ENCODE results near the gene BAZ1B. TPM values are rescaled to one million over a fixed set of nuclear protein-coding genes. Genes with fewer than 3 reads are reported as not detected.
"Not testable (repeated sequence)": the region's sequence is repeated elsewhere in the genome, so short reads cannot be mapped to it uniquely, and the experiment has no call there.

BAZ1B gene
- polyA plus RNA-seq, 2 donors: 10.9 to 11.8 TPM

DNA sequence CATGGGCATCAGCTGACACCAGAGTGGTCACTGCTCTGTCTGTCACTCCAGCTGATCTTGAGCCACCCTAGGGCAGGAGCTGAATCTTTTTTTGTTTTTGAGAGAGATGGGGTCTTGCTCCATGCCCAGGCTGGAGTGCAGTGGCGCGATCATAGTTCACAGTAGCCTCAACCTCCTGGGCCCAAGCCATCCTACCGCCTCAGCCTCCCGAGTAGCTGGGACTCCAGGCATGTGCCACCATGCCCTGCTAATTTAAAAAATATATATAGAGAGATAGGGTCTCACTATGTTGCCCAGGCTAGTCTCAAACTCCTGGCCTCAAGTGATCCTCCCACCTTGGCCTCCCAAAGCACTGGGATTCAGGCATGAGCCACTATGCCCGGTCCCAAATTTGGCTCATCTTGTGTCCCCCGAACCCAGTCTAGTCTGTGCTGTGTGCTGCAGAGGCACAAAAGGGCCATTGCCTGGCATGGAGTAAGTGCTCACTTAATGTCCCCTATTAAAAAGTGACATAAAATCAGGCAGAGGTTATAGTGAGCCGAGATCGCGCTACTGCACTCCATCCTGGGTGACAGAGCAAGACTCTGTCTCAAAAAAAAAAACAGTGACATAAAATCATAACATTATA, 96.6 kb downstream of the BAZ1B start:
- Histone ChIP-seq H3K36me3 (ENCODE audit: control insufficient read depth in 2 of 2, insufficient read depth in 2 of 2, low read length in 1 of 2) (no peaks in the 10 kb centered on the region), H3K27ac (ENCODE audit: low read depth in 2 of 2, low read length in 1 of 2) (no peak overlapping the region), H3K4me1 (ENCODE audit: control insufficient read depth in 2 of 2, insufficient read depth in 2 of 2, low read length in 1 of 2) (no peaks in the 10 kb centered on the region), H3K4me3 (ENCODE audit: low read depth in 1 of 2, low read length in 2 of 2) (no peak overlapping the region), H3K27me3 (ENCODE audit: control insufficient read depth in 1 of 2, insufficient read depth in 2 of 2, low read length in 2 of 2) (no peaks in the 10 kb centered on the region), H3K9me3 (ENCODE audit: control insufficient read depth in 2 of 2, insufficient read depth in 1 of 2, low read depth in 1 of 2, low read length in 1 of 2) (no peaks in the 10 kb centered on the region)
- 93 to 94% methylated on average over 9 of the region's 9 CpGs for WGBS, 2 donors

DNA sequence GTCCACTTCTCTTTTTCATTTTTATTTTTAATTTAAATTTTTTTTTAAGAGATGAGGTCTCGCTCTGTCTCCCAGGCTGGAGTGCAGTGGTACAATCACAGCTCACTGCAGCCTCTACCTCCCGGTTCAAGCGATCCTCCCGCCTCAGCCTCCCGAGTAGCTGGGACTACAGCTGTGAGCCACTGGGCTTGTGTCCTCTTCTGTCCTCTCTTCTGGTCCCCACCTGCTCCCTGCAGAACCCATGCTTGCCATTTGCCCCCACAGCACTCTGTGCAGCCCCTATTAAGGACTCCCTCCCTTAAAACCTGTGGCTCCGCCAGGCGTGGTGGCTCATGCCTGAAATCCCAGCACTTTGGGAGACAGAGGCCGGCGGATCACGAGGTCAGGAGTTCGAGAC, 97.6 kb downstream of the BAZ1B start:
- H3K9me3 ChIP-seq (ENCODE audit: control insufficient read depth in 2 of 2, insufficient read depth in 1 of 2, low read depth in 1 of 2, low read length in 1 of 2): no peaks in the 10 kb centered on the region
- no peaks in the 10 kb centered on the region for H3K27me3 ChIP-seq (ENCODE audit: control insufficient read depth in 1 of 2, insufficient read depth in 2 of 2, low read length in 2 of 2)
- H3K4me1 ChIP-seq (ENCODE audit: control insufficient read depth in 2 of 2, insufficient read depth in 2 of 2, low read length in 1 of 2): no peaks in the 10 kb centered on the region
- WGBS, 2 donors: 91 to 92% methylated on average over 11 of the region's 11 CpGs
- H3K27ac ChIP-seq (ENCODE audit: low read depth in 2 of 2, low read length in 1 of 2): no peak overlapping the region
- H3K4me3 ChIP-seq (ENCODE audit: low read depth in 1 of 2, low read length in 2 of 2): no peak overlapping the region
- no peaks in the 10 kb centered on the region for H3K36me3 ChIP-seq (ENCODE audit: control insufficient read depth in 2 of 2, insufficient read depth in 2 of 2, low read length in 1 of 2)

GRCh38 chr7:73423519-73424488, 98.3 kb downstream of the BAZ1B start:
- Histone ChIP-seq H3K27ac (ENCODE audit: low read depth in 2 of 2, low read length in 1 of 2) (no peak overlapping the region), H3K36me3 (ENCODE audit: control insufficient read depth in 2 of 2, insufficient read depth in 2 of 2, low read length in 1 of 2) (no peaks in the 10 kb centered on the region), H3K4me3 (ENCODE audit: low read depth in 1 of 2, low read length in 2 of 2) (no peak overlapping the region), H3K27me3 (ENCODE audit: control insufficient read depth in 1 of 2, insufficient read depth in 2 of 2, low read length in 2 of 2) (no peaks in the 10 kb centered on the region), H3K9me3 (ENCODE audit: control insufficient read depth in 2 of 2, insufficient read depth in 1 of 2, low read depth in 1 of 2, low read length in 1 of 2) (no peaks in the 10 kb centered on the region), H3K4me1 (ENCODE audit: control insufficient read depth in 2 of 2, insufficient read depth in 2 of 2, low read length in 1 of 2) (no peaks in the 10 kb centered on the region)
- WGBS, 2 donors: 27% methylated on average over 52 of the region's 52 CpGs

GRCh38 chr7:73420610-73421009, 101.5 kb downstream of the BAZ1B start:
- H3K4me1 ChIP-seq (ENCODE audit: control insufficient read depth in 2 of 2, insufficient read depth in 2 of 2, low read length in 1 of 2); H3K27me3 ChIP-seq (ENCODE audit: control insufficient read depth in 1 of 2, insufficient read depth in 2 of 2, low read length in 2 of 2); H3K4me3 ChIP-seq (ENCODE audit: low read depth in 1 of 2, low read length in 2 of 2); H3K36me3 ChIP-seq (ENCODE audit: control insufficient read depth in 2 of 2, insufficient read depth in 2 of 2, low read length in 1 of 2); H3K27ac ChIP-seq (ENCODE audit: low read depth in 2 of 2, low read length in 1 of 2); H3K9me3 ChIP-seq (ENCODE audit: control insufficient read depth in 2 of 2, insufficient read depth in 1 of 2, low read depth in 1 of 2, low read length in 1 of 2): not testable (repeated sequence)
- WGBS, 2 donors: 66 to 72% methylated on average over 8 of the region's 8 CpGs

GRCh38 chr7:73420016-73420415, 102.1 kb downstream of the BAZ1B start:
- not testable (repeated sequence) for H3K4me1 ChIP-seq (ENCODE audit: control insufficient read depth in 2 of 2, insufficient read depth in 2 of 2, low read length in 1 of 2); H3K27ac ChIP-seq (ENCODE audit: low read depth in 2 of 2, low read length in 1 of 2); H3K4me3 ChIP-seq (ENCODE audit: low read depth in 1 of 2, low read length in 2 of 2); H3K27me3 ChIP-seq (ENCODE audit: control insufficient read depth in 1 of 2, insufficient read depth in 2 of 2, low read length in 2 of 2); H3K36me3 ChIP-seq (ENCODE audit: control insufficient read depth in 2 of 2, insufficient read depth in 2 of 2, low read length in 1 of 2); H3K9me3 ChIP-seq (ENCODE audit: control insufficient read depth in 2 of 2, insufficient read depth in 1 of 2, low read depth in 1 of 2, low read length in 1 of 2)
- WGBS, 2 donors: 17 to 24% methylated on average over 8 of the region's 8 CpGs

DNA sequence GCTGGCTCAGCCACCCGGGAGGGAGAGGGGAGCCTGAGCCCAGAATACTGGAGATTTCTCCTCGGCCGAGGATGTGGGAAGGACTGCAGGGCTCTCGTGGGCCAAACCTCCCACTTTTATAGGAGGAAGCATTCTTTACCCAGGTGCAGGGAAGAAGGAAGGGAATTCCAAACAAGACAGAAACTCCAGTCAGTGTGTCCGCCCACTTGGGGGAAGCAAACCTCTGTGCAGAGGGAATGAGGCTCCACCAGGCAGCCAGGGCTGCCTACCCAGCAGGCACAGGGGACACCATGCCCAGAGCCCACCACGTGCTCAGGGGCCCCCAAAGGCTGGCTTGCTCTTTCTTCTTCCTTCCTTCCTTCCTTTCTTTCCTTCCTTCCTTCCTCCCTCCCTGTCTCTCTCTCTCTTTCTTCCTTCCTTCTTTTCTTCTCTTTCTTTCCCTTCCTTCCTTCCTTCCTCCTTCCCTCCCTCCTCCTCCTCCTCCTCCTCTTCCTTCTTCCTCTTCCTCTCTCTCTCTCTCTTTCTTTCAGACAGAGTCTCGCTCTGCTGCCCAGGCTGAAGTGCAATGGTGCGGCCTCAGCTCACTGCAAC, 103.9 kb downstream of the BAZ1B start:
- H3K27ac ChIP-seq (ENCODE audit: low read depth in 2 of 2, low read length in 1 of 2): no peak overlapping the region
- no peak overlapping the region for H3K4me3 ChIP-seq (ENCODE audit: low read depth in 1 of 2, low read length in 2 of 2)
- H3K9me3 ChIP-seq (ENCODE audit: control insufficient read depth in 2 of 2, insufficient read depth in 1 of 2, low read depth in 1 of 2, low read length in 1 of 2): no peaks in the 10 kb centered on the region
- no peaks in the 10 kb centered on the region for H3K36me3 ChIP-seq (ENCODE audit: control insufficient read depth in 2 of 2, insufficient read depth in 2 of 2, low read length in 1 of 2)
- 76 to 79% methylated on average over 8 of the region's 8 CpGs for WGBS, 2 donors
- no peaks in the 10 kb centered on the region for H3K27me3 ChIP-seq (ENCODE audit: control insufficient read depth in 1 of 2, insufficient read depth in 2 of 2, low read length in 2 of 2)
- no peaks in the 10 kb centered on the region for H3K4me1 ChIP-seq (ENCODE audit: control insufficient read depth in 2 of 2, insufficient read depth in 2 of 2, low read length in 1 of 2)

DNA sequence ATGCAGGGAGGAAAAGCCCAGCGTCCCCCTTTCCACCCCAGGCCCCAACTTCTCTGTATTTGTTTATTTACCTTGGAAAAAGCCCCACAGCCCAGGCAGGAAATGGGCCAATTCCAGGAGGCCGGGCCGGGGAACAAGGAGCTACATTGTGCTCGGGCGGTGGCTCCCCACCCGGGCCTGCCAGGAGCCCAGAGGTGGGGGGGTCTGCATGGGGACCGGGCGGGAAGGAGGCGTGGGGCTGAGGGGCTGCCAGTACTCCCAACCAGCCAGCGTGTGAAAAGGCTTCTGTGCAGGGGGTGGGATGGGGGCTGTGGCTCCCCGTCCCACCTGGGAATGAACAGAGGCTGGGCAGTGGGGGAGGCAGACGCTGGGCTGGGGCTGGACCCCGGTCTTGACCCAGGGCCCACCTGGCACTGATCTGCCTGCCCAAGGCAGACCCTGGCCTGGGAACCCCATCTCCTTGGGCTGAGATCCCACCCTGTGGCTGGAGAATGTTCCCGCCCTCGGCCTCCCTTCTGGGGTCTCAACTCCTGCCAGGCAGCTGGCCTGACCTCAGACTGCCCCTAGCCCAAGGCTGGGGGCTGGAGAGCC, 111.5 kb downstream of the BAZ1B start:
- 24 to 26% methylated on average over 12 to 15 of the region's 15 CpGs for WGBS, 2 donors
- H3K9me3 ChIP-seq (ENCODE audit: control insufficient read depth in 2 of 2, insufficient read depth in 1 of 2, low read depth in 1 of 2, low read length in 1 of 2); H3K27ac ChIP-seq (ENCODE audit: low read depth in 2 of 2, low read length in 1 of 2); H3K36me3 ChIP-seq (ENCODE audit: control insufficient read depth in 2 of 2, insufficient read depth in 2 of 2, low read length in 1 of 2); H3K27me3 ChIP-seq (ENCODE audit: control insufficient read depth in 1 of 2, insufficient read depth in 2 of 2, low read length in 2 of 2); H3K4me1 ChIP-seq (ENCODE audit: control insufficient read depth in 2 of 2, insufficient read depth in 2 of 2, low read length in 1 of 2); H3K4me3 ChIP-seq (ENCODE audit: low read depth in 1 of 2, low read length in 2 of 2): not testable (repeated sequence)

DNA sequence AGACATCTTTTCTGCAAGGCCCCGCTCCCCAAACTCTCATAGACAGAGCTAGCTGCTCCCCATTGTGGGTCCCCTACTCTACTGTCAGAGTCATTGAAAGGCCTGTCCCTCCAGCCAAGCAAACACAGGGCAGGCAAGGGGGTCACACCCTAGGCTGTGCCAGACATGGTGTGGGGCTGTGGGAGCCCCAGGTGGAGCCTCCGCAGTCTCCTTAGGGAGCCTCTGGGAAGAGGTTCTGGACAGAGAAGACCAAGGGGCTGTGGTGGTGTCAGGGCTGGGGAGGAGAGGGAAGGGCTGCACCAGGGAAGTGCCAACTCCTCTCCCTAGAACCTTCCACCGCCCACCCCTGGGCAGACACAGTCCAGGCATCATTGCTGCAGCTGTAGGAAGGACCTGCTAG, 117.2 kb downstream of the BAZ1B start:
- not testable (repeated sequence) for H3K4me1 ChIP-seq (ENCODE audit: control insufficient read depth in 2 of 2, insufficient read depth in 2 of 2, low read length in 1 of 2); H3K27ac ChIP-seq (ENCODE audit: low read depth in 2 of 2, low read length in 1 of 2); H3K9me3 ChIP-seq (ENCODE audit: control insufficient read depth in 2 of 2, insufficient read depth in 1 of 2, low read depth in 1 of 2, low read length in 1 of 2); H3K36me3 ChIP-seq (ENCODE audit: control insufficient read depth in 2 of 2, insufficient read depth in 2 of 2, low read length in 1 of 2); H3K27me3 ChIP-seq (ENCODE audit: control insufficient read depth in 1 of 2, insufficient read depth in 2 of 2, low read length in 2 of 2); H3K4me3 ChIP-seq (ENCODE audit: low read depth in 1 of 2, low read length in 2 of 2)
- WGBS, 2 donors: 91 to 100% methylated on average over 2 to 3 of the region's 3 CpGs

DNA sequence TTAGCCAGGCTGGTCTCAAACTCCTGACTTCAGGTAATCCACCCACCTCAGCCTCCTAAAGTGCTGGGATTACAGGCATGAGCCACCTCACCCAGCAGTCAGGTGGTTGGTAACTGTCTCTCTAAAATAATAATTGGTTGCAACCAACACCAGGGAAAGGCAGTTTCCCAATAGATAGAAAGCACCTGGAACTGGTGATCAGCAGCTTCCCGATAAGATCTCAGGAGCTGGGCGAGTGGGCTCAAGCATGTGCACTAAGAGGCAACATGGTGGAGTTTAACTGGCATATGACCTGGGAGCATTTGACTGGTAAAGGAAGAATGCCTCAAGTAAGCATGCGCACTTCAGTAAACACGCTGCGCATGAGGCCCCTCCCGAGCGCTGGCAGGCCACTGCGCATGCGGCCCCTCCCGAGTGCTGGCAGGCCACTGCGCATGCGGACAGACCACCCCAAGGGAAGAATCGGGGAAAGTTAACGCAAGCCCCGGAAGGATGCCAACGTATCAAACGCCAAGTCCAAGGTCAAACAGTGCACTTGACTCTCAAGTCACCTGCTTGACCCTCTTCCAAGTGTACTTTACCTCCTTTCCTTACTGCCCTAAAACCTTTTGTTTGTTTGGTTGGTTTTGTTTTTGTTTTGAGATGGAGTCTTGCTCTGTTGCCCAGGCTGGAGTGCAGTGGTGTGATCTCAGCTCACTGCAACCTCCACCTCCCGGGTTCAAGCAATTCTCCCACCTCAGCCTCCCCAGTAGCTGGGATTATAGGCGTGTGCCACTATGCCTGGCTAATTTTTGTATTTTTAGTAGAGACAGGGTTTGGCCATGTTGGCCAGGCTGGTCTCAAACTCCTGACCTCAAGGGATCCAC, 122.7 kb downstream of the BAZ1B start:
- not testable (repeated sequence) for H3K27me3 ChIP-seq (ENCODE audit: control insufficient read depth in 1 of 2, insufficient read depth in 2 of 2, low read length in 2 of 2); H3K4me1 ChIP-seq (ENCODE audit: control insufficient read depth in 2 of 2, insufficient read depth in 2 of 2, low read length in 1 of 2); H3K9me3 ChIP-seq (ENCODE audit: control insufficient read depth in 2 of 2, insufficient read depth in 1 of 2, low read depth in 1 of 2, low read length in 1 of 2); H3K36me3 ChIP-seq (ENCODE audit: control insufficient read depth in 2 of 2, insufficient read depth in 2 of 2, low read length in 1 of 2); H3K27ac ChIP-seq (ENCODE audit: low read depth in 2 of 2, low read length in 1 of 2); H3K4me3 ChIP-seq (ENCODE audit: low read depth in 1 of 2, low read length in 2 of 2)
- WGBS, 2 donors: 46 to 58% methylated on average over 19 of the region's 19 CpGs

All from esophagus (tissue), 2 donors.